Posterior cingulate gyrus (tissue), 11 donors: ENCODE measurements around the gene MRPL50.

ENCODE experiments used
- DNase-seq, 10 donors: peaks; one replicate each; pipeline versions ENCODE4 v3.0.0 to v3.0.0-alpha.2; 2020 to 2021; ENCODE audit warnings: mixed read lengths in 3 of 10
- intact Hi-C: fragments of 100-400 bp; cut with DNase I; formaldehyde crosslinking; loops from one replicate; pipeline ENCODE4 v1.15.1; 2023

Gene MRPL50

GRCh38 chr9:101398068-101398929 is at the start of gene MRPL50, which contains the start of gene ZNF189:
MRPL50 (minus strand) TSS chr9:101398618; CDS start chr9:101398592, 26 bp downstream.
ZNF189 (plus strand) TSS chr9:101398851; CDS start chr9:101399157, 306 bp downstream.
- DNase-seq = peak; percentile 98 to 100 (median 99)
- intact Hi-C loops = loop anchor here (5.0 kb wide), 1 partner anchor 134 kb away; the partner anchor contains the start of gene RNF20

- no peak for DNase-seq
- intact Hi-C loops = no loop called here
Observed at GRCh38 chr9:101446732-101447131, 48.3 kb upstream of the MRPL50 start.

- intact Hi-C loops = no loop called here
- DNase-seq = no peak
Observed at GRCh38 chr9:101445353-101446029, 47.1 kb upstream of the MRPL50 start.

- intact Hi-C loops = no loop called here
- peak in 8 of 10 donors; percentile 26 to 91 (median 52) for DNase-seq
Observed at GRCh38 chr9:101443364-101443771, 45.0 kb upstream of the MRPL50 start.

GRCh38 chr9:101442736-101443135 is 44.3 kb upstream of the MRPL50 start:
- intact Hi-C loops = no loop called here
- DNase-seq = no peak

- DNase-seq = no peak
- intact Hi-C loops = no loop called here
Observed at GRCh38 chr9:101442318-101442717, 43.9 kb upstream of the MRPL50 start.

- no peak for DNase-seq
- intact Hi-C loops = no loop called here
Observed at GRCh38 chr9:101440714-101441230, 42.4 kb upstream of the MRPL50 start.

- DNase-seq = no peak
- intact Hi-C loops = no loop called here
Observed at GRCh38 chr9:101438523-101438922, 40.1 kb upstream of the MRPL50 start.

GRCh38 chr9:101437806-101438232 is 39.4 kb upstream of the MRPL50 start:
- intact Hi-C loops = no loop called here
- DNase-seq = no peak

GRCh38 chr9:101435601-101436079 is 37.2 kb upstream of the MRPL50 start, which contains the start of gene ALDOB:
ALDOB (minus strand) TSS chr9:101435774; CDS start chr9:101430887, 4,887 bp downstream.
- intact Hi-C loops = no loop called here
- no peak for DNase-seq

- no peak for DNase-seq
Observed at GRCh38 chr9:101434998-101435397, 36.6 kb upstream of the MRPL50 start.

GRCh38 chr9:101433229-101433628 is 34.8 kb upstream of the MRPL50 start:
- no peak for DNase-seq
- intact Hi-C loops = no loop called here

More at GRCh38 chr9:101434998-101435397, 36.6 kb upstream of the MRPL50 start:
- intact Hi-C loops = no loop called here

GRCh38 chr9:101432740-101433139 is 34.3 kb upstream of the MRPL50 start:
- intact Hi-C loops = no loop called here
- DNase-seq = no peak

GRCh38 chr9:101432171-101432570 is 33.8 kb upstream of the MRPL50 start:
- no peak for DNase-seq
- intact Hi-C loops = no loop called here

- no peak for DNase-seq
- intact Hi-C loops = no loop called here
Observed at GRCh38 chr9:101429736-101430135, 31.3 kb upstream of the MRPL50 start.

GRCh38 chr9:101428909-101429308 is 30.5 kb upstream of the MRPL50 start:
- intact Hi-C loops = no loop called here
- DNase-seq = no peak

GRCh38 chr9:101427957-101428655 is 29.7 kb upstream of the MRPL50 start:
- intact Hi-C loops = no loop called here
- DNase-seq = no peak

GRCh38 chr9:101427358-101427757 is 28.9 kb upstream of the MRPL50 start:
- intact Hi-C loops = no loop called here
- no peak for DNase-seq

- no peak for DNase-seq
- intact Hi-C loops = no loop called here
Observed at GRCh38 chr9:101421653-101422065, 23.2 kb upstream of the MRPL50 start.

- intact Hi-C loops = no loop called here
- DNase-seq = no peak
Observed at GRCh38 chr9:101419863-101420262, 21.4 kb upstream of the MRPL50 start.
